ENCODE results near the gene MYL5. TPM values are rescaled to one million over a fixed set of nuclear protein-coding genes. Genes with fewer than 3 reads are reported as not detected.

The MYL5 gene
- total RNA-seq, 1 experiment from 2014 or later, result 18.0 TPM

DNA sequence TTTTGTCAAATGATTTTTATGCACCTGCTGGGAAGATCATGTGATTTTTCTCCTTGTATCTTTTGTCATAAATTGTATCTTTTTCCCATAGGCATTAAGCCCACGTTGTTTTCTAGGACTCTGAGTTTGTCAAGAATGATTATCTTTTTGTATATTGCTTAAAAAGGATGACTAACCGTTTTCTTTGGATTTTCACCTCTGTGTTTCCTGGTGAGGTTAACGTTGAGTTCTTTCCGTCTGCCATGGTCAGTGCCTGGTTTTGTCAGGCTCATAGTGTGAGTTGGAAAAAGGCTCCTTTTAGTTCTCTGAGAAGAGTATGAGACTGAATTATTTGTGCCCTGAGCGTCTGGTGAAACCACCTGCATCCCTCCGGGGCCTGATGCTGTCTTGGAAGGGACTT is 53.2 kb downstream of the MYL5 start:
- no CpG with 5 or more reads among the region's 6 CpGs for WGBS (ENCODE audit: extremely low coverage, insufficient read length, low lambda C conversion rate)
- TF ChIP-seq, protein P1, sequence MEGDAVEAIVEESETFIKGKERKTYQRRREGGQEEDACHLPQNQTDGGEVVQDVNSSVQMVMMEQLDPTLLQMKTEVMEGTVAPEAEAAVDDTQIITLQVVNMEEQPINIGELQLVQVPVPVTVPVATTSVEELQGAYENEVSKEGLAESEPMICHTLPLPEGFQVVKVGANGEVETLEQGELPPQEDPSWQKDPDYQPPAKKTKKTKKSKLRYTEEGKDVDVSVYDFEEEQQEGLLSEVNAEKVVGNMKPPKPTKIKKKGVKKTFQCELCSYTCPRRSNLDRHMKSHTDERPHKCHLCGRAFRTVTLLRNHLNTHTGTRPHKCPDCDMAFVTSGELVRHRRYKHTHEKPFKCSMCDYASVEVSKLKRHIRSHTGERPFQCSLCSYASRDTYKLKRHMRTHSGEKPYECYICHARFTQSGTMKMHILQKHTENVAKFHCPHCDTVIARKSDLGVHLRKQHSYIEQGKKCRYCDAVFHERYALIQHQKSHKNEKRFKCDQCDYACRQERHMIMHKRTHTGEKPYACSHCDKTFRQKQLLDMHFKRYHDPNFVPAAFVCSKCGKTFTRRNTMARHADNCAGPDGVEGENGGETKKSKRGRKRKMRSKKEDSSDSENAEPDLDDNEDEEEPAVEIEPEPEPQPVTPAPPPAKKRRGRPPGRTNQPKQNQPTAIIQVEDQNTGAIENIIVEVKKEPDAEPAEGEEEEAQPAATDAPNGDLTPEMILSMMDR (conservative IDR thresholded peaks at IDR 0.05), result no peak

More for the DNA sequence above, 53.2 kb downstream of the MYL5 start:
- no peak overlapping the region for H3K14ac ChIP-seq (ENCODE audit: insufficient read depth, low read length)
- H3K4me2 ChIP-seq (ENCODE audit: insufficient read depth, insufficient read length, low read length), result no peak overlapping the region
- no peaks in the 10 kb centered on the region for H3K23me2 ChIP-seq (ENCODE audit: insufficient read length, low read depth, low read length, poor library complexity, severe bottlenecking)
- Mint-ChIP-seq H3K36me3 (ENCODE audit: insufficient read depth in 1 of 3, low read depth in 3 of 3) (peaks cover 14 to 44% (median 28%) of the 10 kb centered on the region in 3 experiments), H3K9me3 (no peaks in the 10 kb centered on the region), H3K4me1 (no peaks in the 10 kb centered on the region), H3K27ac (no peak overlapping the region), H3K4me3 (no peak overlapping the region), H3K27me3 (ENCODE audit: low read depth) (no peaks in the 10 kb centered on the region)
- no peak overlapping the region for H2BK12ac ChIP-seq (ENCODE audit: insufficient read length, low read depth, low read length)
- no peak overlapping the region for H3K23ac ChIP-seq (ENCODE audit: insufficient read length, low read depth, low read length)
- H4K8ac ChIP-seq (replicated peaks; ENCODE audit: insufficient read length, low read depth, low read length), result no peak overlapping the region
- peaks cover 3% of the 10 kb centered on the region for H3K79me1 ChIP-seq (ENCODE audit: insufficient read depth, low read depth, low read length, poor library complexity, severe bottlenecking)
- H3K4me1 ChIP-seq (ENCODE audit: insufficient read depth, low read length), result no peaks in the 10 kb centered on the region
- no peak overlapping the region for H2AFZ ChIP-seq (ENCODE audit: low read length)
- H2BK20ac ChIP-seq (ENCODE audit: low read depth, low read length, poor library complexity, severe bottlenecking), result no peak overlapping the region
- no peak overlapping the region for H2BK5ac ChIP-seq (ENCODE audit: insufficient read length, low read length)
- no peak overlapping the region for H3K9ac ChIP-seq (ENCODE audit: extremely low read depth, insufficient read length, low read length)
- H2BK120ac ChIP-seq (ENCODE audit: low read depth, low read length, poor library complexity, severe bottlenecking), result no peak overlapping the region
- H3K27me3 ChIP-seq (ENCODE audit: insufficient read depth, low read length), result no peaks in the 10 kb centered on the region
- H3K9me3 ChIP-seq (ENCODE audit: control insufficient read depth, low read depth, low read length), result no peaks in the 10 kb centered on the region
- no peak overlapping the region for H3T11ph ChIP-seq (ENCODE audit: low read length)
- peaks cover 15% of the 10 kb centered on the region; the same call in 1 of the 2 replicates for H3K79me2 ChIP-seq (ENCODE audit: insufficient read depth, low read length)
- H3K18ac ChIP-seq (ENCODE audit: insufficient read length, low read depth, low read length), result no peak overlapping the region
- H3K4ac ChIP-seq (ENCODE audit: low read depth, low read length), result no peak overlapping the region
- no peak overlapping the region for H4K5ac ChIP-seq (ENCODE audit: insufficient read length, low read depth, low read length)
- no peak overlapping the region for H3K27ac ChIP-seq (ENCODE audit: insufficient read length, low read depth, low read length)
- H4K20me1 ChIP-seq (ENCODE audit: control insufficient read depth, insufficient read depth, insufficient read length), result peaks cover under 1% of the 10 kb centered on the region
- no peak for DNase-seq
- no peak overlapping the region for H4K91ac ChIP-seq (ENCODE audit: insufficient read length, low read depth, low read length)
- no peak overlapping the region for H3K56ac ChIP-seq (ENCODE audit: insufficient read length, low read depth, low read length)
- H2AK5ac ChIP-seq (ENCODE audit: insufficient read length, low read length), result no peak overlapping the region
- H2BK15ac ChIP-seq (ENCODE audit: low read depth, low read length), result no peak overlapping the region

Data from H9 (cell line).